HepG2 (cell line): Measurements from ENCODE around the gene ACSF3. TPM values are rescaled to one million over a fixed set of nuclear protein-coding genes. Genes with fewer than 3 reads are reported as not detected.

ENCODE experiments used
- MYPOP ChIP-seq: sonication (generic); formaldehyde crosslinking; IDR thresholded peaks from 2 replicates; pipeline ENCODE4 v1.8.1; 2023; ENCODE audit warnings: mild to moderate bottlenecking, moderate library complexity, missing genetic modification reagents
- ZBTB40 ChIP-seq, 2 experiments: fragments of 450-650 bp in 1 of 2; sonication (generic) in 1 of 2; formaldehyde crosslinking in 1 of 2; IDR thresholded peaks; 2 replicates each; pipeline versions ENCODE4 v1.6.1 to v1.8.0; 2016 to 2022; ENCODE audit warnings: antibody characterized with exemption in 1 of 2, mild to moderate bottlenecking in 1 of 2, missing genetic modification reagents in 1 of 2
- ZNF160 ChIP-seq: sonication (generic); formaldehyde crosslinking; IDR thresholded peaks from 2 replicates; pipeline ENCODE4 v1.8.0; 2022; ENCODE audit warnings: mild to moderate bottlenecking, inconsistent platforms, missing genetic modification reagents
- ZNF678 ChIP-seq: sonication (generic); formaldehyde crosslinking; IDR thresholded peaks from 2 replicates; pipeline ENCODE4 v1.4.0; 2020; ENCODE audit warnings: mild to moderate bottlenecking, missing genetic modification reagents
- ZNF784 ChIP-seq: sonication (generic); formaldehyde crosslinking; IDR thresholded peaks from 2 replicates; pipeline ENCODE4 v1.5.1; 2020; ENCODE audit warnings: missing genetic modification reagents, mild to moderate bottlenecking, borderline replicate concordance
- polyA plus RNA-seq, 8 experiments: library from polyadenylated mRNA; depleted of rRNA in 3 of 8; stranded (reverse) in 7 of 8; unstranded in 1 of 8; fragments of >200 nt; fragmentation: Illumina TruSeq in 4 of 8; extraction: Trizol in 4 of 8; gene quantifications; 2 replicates each; pipeline versions ENCODE4 v1.2.1 to v1.2.3, GENCODE V29; 2011 to 2016; ENCODE audit warnings: low read depth in 4 of 8, missing spikeins in 1 of 8, mixed read lengths in 1 of 8; ENCODE audit not compliant: insufficient read depth in 1 of 8
- total RNA-seq, 5 experiments: library from RNA; depleted of rRNA; stranded (reverse); fragments of >200 nt; fragmentation: Illumina TruSeq; extraction: Trizol; gene quantifications; 2 replicates each; pipeline ENCODE4 v1.2.3, GENCODE V29; 2016; ENCODE audit warnings: low read depth in 1 of 5
- TF ChIP-seq, protein P1 (sequence below): sonication (generic); formaldehyde crosslinking; IDR thresholded peaks from 2 replicates; pipeline ENCODE4 v1.5.0; 2020; ENCODE audit warnings: missing genetic modification reagents, mild to moderate bottlenecking, borderline replicate concordance

ACSF3 gene
- total and polyA plus RNA-seq, 2 of the 13 experiments (the other 11 are each of a cell fraction or from before 2014, with no cell fraction given): 14.9 to 30.6 TPM

GRCh38 chr16:89104303-89104702, 10.7 kb downstream of the ACSF3 start (continued):
- TF ChIP-seq, protein P1, sequence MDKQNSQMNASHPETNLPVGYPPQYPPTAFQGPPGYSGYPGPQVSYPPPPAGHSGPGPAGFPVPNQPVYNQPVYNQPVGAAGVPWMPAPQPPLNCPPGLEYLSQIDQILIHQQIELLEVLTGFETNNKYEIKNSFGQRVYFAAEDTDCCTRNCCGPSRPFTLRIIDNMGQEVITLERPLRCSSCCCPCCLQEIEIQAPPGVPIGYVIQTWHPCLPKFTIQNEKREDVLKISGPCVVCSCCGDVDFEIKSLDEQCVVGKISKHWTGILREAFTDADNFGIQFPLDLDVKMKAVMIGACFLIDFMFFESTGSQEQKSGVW (CRISPR knock-in tag): no peak
- TF ChIP-seq ZNF160 (CRISPR knock-in tag) (no peak), ZBTB40 (IDR thresholded peaks at IDR 0.05) (no peak), ZBTB40 (CRISPR knock-in tag; IDR thresholded peaks at IDR 0.05) (no peak), MYPOP (no peak), ZNF678 (CRISPR knock-in tag) (no peak), ZNF784 (no peak)
